IMR-90 (cell line): ENCODE measurements around the gene SLC6A9.

Experiments used
- BHLHE40 ChIP-seq: fragments of 150-350 bp; IDR thresholded peaks from 2 replicates; pipeline ENCODE4 v1.6.1; 2016; ENCODE audit warnings: mild to moderate bottlenecking, low read depth, low read length
- CEBPB ChIP-seq: IDR thresholded peaks from 2 replicates; pipeline ENCODE4 v1.6.1; 2012; ENCODE audit warnings: low read depth, low read length, improper control_type of control experiment
- CHD1 ChIP-seq: IDR thresholded peaks from 2 replicates; pipeline ENCODE4 v1.6.1; 2012; ENCODE audit warnings: low read depth, low read length, improper control_type of control experiment
- MAFK ChIP-seq: IDR thresholded peaks from 2 replicates; pipeline ENCODE4 v1.6.1; 2012; ENCODE audit warnings: low read depth, low read length, improper control_type of control experiment
- MAZ ChIP-seq: IDR thresholded peaks from 2 replicates; pipeline ENCODE4 v1.6.1; 2012; ENCODE audit warnings: low read depth, mild to moderate bottlenecking, low read length, improper control_type of control experiment, moderate library complexity, borderline replicate concordance
- POLR2A ChIP-seq: IDR thresholded peaks from 2 replicates; pipeline ENCODE4 v1.6.1; 2012; ENCODE audit warnings: mild to moderate bottlenecking, low read depth, low read length
- RAD21 ChIP-seq: IDR thresholded peaks from 2 replicates; pipeline ENCODE4 v1.6.1; 2012; ENCODE audit warnings: low read length, improper control_type of control experiment
- RCOR1 ChIP-seq: IDR thresholded peaks from 2 replicates; pipeline ENCODE4 v1.6.1; 2012; ENCODE audit warnings: mild to moderate bottlenecking, low read length, improper control_type of control experiment; ENCODE audit not compliant: insufficient replicate concordance
- RFX5 ChIP-seq: IDR thresholded peaks from 2 replicates; pipeline ENCODE4 v1.8.0; 2012; ENCODE audit warnings: low read depth, mild to moderate bottlenecking, low read length, moderate library complexity
- USF2 ChIP-seq: fragments of 150-350 bp; IDR thresholded peaks from 2 replicates; pipeline ENCODE4 v1.6.1; 2017; ENCODE audit warnings: mild to moderate bottlenecking, antibody characterized with exemption, low read length, low read depth
- TF ChIP-seq, protein P1 (sequence below): conservative IDR thresholded peaks from 2 replicates; pipeline ENCODE4 v1.5.1; 2012; ENCODE audit warnings: mild to moderate bottlenecking, low read depth, low read length, improper control_type of control experiment
- TF ChIP-seq, protein P2 (sequence below): fragments of 150-350 bp; IDR thresholded peaks from 2 replicates; pipeline ENCODE4 v1.6.1; 2016; ENCODE audit warnings: low read depth, mild to moderate bottlenecking, low read length, moderate library complexity, borderline replicate concordance

DNA sequence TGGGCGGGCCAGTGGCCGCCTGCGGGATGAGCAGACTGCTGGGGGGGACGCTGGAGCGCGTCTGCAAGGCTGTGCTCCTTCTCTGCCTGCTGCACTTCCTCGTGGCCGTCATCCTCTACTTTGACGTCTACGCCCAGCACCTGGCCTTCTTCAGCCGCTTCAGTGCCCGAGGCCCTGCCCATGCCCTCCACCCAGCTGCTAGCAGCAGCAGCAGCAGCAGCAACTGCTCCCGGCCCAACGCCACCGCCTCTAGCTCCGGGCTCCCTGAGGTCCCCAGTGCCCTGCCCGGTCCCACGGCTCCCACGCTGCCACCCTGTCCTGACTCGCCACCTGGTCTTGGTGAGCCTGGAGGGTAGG, 50.1 kb downstream of the SLC6A9 start:
- TF ChIP-seq CEBPB (no peak), MAZ (no peak), POLR2A (no peak), USF2 (no peak), RFX5 (no peak), RCOR1 (no peak), RAD21 (no peak), CHD1 (no peak), BHLHE40 (no peak), MAFK (no peak)
- TF ChIP-seq, protein P1, sequence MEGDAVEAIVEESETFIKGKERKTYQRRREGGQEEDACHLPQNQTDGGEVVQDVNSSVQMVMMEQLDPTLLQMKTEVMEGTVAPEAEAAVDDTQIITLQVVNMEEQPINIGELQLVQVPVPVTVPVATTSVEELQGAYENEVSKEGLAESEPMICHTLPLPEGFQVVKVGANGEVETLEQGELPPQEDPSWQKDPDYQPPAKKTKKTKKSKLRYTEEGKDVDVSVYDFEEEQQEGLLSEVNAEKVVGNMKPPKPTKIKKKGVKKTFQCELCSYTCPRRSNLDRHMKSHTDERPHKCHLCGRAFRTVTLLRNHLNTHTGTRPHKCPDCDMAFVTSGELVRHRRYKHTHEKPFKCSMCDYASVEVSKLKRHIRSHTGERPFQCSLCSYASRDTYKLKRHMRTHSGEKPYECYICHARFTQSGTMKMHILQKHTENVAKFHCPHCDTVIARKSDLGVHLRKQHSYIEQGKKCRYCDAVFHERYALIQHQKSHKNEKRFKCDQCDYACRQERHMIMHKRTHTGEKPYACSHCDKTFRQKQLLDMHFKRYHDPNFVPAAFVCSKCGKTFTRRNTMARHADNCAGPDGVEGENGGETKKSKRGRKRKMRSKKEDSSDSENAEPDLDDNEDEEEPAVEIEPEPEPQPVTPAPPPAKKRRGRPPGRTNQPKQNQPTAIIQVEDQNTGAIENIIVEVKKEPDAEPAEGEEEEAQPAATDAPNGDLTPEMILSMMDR = no peak
- TF ChIP-seq, protein P2, sequence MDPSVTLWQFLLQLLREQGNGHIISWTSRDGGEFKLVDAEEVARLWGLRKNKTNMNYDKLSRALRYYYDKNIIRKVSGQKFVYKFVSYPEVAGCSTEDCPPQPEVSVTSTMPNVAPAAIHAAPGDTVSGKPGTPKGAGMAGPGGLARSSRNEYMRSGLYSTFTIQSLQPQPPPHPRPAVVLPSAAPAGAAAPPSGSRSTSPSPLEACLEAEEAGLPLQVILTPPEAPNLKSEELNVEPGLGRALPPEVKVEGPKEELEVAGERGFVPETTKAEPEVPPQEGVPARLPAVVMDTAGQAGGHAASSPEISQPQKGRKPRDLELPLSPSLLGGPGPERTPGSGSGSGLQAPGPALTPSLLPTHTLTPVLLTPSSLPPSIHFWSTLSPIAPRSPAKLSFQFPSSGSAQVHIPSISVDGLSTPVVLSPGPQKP = no peak
